Measurements from ENCODE around the gene LIPN.

Gene LIPN

DNA sequence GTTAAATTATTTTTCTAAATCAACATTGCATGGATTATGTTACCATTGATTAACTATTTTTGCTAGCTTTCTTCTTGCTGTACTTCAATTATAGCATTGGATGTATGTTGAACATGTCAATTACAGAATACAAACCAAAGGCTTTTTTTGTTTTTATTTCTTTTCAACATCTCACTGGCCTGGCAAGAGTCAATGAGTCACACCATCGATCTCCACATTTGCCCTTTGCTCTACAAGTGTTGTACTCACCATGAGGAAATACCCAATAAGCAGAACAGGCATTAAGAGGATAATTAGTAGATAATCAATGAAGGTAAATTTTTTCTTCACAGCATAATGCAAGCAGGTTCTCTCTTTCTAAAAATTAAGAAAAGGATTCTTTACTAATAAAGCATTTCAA lies 68.5 kb downstream of the LIPN start:
- DNase-seq (ENCODE audit: low spot score): no peak
